ENCODE measurements around the gene KIAA1210. TPM values are rescaled to one million over a fixed set of nuclear protein-coding genes. Genes with fewer than 3 reads are reported as not detected.

Gene KIAA1210
- total and polyA plus RNA-seq, 2 experiments from 2014 or later: not detected

GRCh38 chrX:119132316-119132715 lies 4.7 kb upstream of the KIAA1210 start (continued):
- no peak for TF ChIP-seq POLR2AphosphoS5 (IDR thresholded peaks at IDR 0.05; ENCODE audit: low read depth)
- no peak for TF ChIP-seq REST (IDR thresholded peaks at IDR 0.05; ENCODE audit: unreplicated experiment)
- no peak for TF ChIP-seq ETS1 (IDR thresholded peaks at IDR 0.05)
- no peak for TF ChIP-seq ZNF114 (CRISPR knock-in tag; IDR thresholded peaks at IDR 0.05)
- TF ChIP-seq EZH2phosphoT487 (IDR thresholded peaks at IDR 0.05; ENCODE audit: unreplicated experiment): no peak
- no peak for TF ChIP-seq CTCF (conservative IDR thresholded peaks at IDR 0.05; ENCODE audit: low read depth in 2 of 2)
- TF ChIP-seq CREB1 (CRISPR knock-in tag; IDR thresholded peaks at IDR 0.05; ENCODE audit: low read depth): no peak
- TF ChIP-seq ZNF331 (CRISPR knock-in tag; IDR thresholded peaks at IDR 0.05; ENCODE audit: low read depth): no peak
- no peak for TF ChIP-seq EZH2 (IDR thresholded peaks at IDR 0.05; ENCODE audit: low read depth, unreplicated experiment)

- Histone ChIP-seq H4K20me1 (replicated peaks; ENCODE audit: insufficient read depth) (no peaks in the 10 kb centered on the region), H3K4me3 (no peak overlapping the region), H3K27ac (ENCODE audit: low read depth) (no peak overlapping the region), H3K79me2 (replicated peaks; ENCODE audit: insufficient read depth) (no peaks in the 10 kb centered on the region), H3K4me2 (no peak overlapping the region), H3K4me1 (ENCODE audit: insufficient read depth) (no peaks in the 10 kb centered on the region), H3F3A (replicated peaks; ENCODE audit: low read depth) (no peaks in the 10 kb centered on the region), H3K36me3 (ENCODE audit: insufficient read depth) (no peaks in the 10 kb centered on the region), H3K27me3 (ENCODE audit: insufficient read depth) (no peaks in the 10 kb centered on the region), H2AFZ (no peak overlapping the region), H3K9me2 (ENCODE audit: insufficient read depth) (no peaks in the 10 kb centered on the region)
- TF ChIP-seq ETS1 (IDR thresholded peaks at IDR 0.05) (no peak), STAT1 (IDR thresholded peaks at IDR 0.05; ENCODE audit: unreplicated experiment) (no peak), NANOG (IDR thresholded peaks at IDR 0.05; ENCODE audit: borderline replicate concordance) (no peak), REST (IDR thresholded peaks at IDR 0.05; ENCODE audit: unreplicated experiment) (no peak), ZNF114 (CRISPR knock-in tag; IDR thresholded peaks at IDR 0.05) (no peak)
- ATAC-seq: no peak
- DNase-seq (ENCODE audit: low spot score): no peak
- Mint-ChIP-seq H3K27ac (no peak overlapping the region), H3K4me1 (no peaks in the 10 kb centered on the region), H3K36me3 (ENCODE audit: low read depth) (no peaks in the 10 kb centered on the region), H3K9me3 (no peaks in the 10 kb centered on the region; the same call in 2 of the 3 replicates), H3K4me3 (no peak overlapping the region), H3K27me3 (ENCODE audit: insufficient read depth, low read depth, poor library complexity) (peaks cover 6% of the 10 kb centered on the region)
Measured at GRCh38 chrX:119130911-119131310, 3.3 kb upstream of the KIAA1210 start.

Data from GM23338 (cell line).